Motor neuron (in vitro differentiated cells): ENCODE results near the gene LMO7. TPM values are rescaled to one million over a fixed set of nuclear protein-coding genes. Genes with fewer than 3 reads are reported as not detected.

Experiments
- ATAC-seq, 8 experiments: fragments of 200-7000 bp; cut with Tn5 transposase; replicated peaks in 6 of 8; 2 replicates each; pipeline ENCODE4 v1.8.0; 2021; ENCODE audit warnings: mild to moderate bottlenecking in 8 of 8, moderate library complexity in 8 of 8
- H3K27ac ChIP-seq, 2 donors: fragments of 250-450 bp; sonication (Bioruptor Pico); 2 replicates each; pipeline ENCODE4 v1.9.0; 2021; ENCODE audit warnings: antibody characterized with exemption in 2 of 2, mild to moderate bottlenecking in 2 of 2, moderate library complexity in 1 of 2
- H3K4me1 ChIP-seq, 2 donors: fragments of 250-450 bp; sonication (Bioruptor Pico); replicated peaks in 1 of 2; 2 replicates each; pipeline ENCODE4 v1.6.1; 2021; ENCODE audit warnings: antibody characterized with exemption in 2 of 2, mild to moderate bottlenecking in 2 of 2, moderate library complexity in 1 of 2
- H3K4me3 ChIP-seq, 5 donors: fragments of 250-450 bp; sonication (Bioruptor Pico); 2 replicates each; pipeline ENCODE4 v1.9.0; 2021; ENCODE audit warnings: antibody characterized with exemption in 5 of 5, mild to moderate bottlenecking in 5 of 5, moderate library complexity in 4 of 5
- WGBS, 10 experiments: fragments of 450-650 bp; shearing (Covaris generic); methylation state at CpG; one replicate each; pipeline ENCODE4 v1.0.0; 2022; 5-methylcytosine and 5-hydroxymethylcytosine counted together
- in situ Hi-C, 9 experiments: fragments of 400-800 bp; cut with MboI; loops; one replicate each; pipeline ENCODE4 v1.15.0; 2021; ENCODE audit warnings: low sequenced_read_pairs in 9 of 9, low pct_unique_long_range_greater_than_20kb in 2 of 9; ENCODE audit not compliant: unreplicated experiment in 9 of 9
- total RNA-seq, 8 experiments: library from RNA; unstranded; fragments of 300-600 nt; gene quantifications; 2 replicates each; pipeline versions ENCODE4 v1.2.3 to v1.2.4, GENCODE V29; 2022

LMO7 gene
- total RNA-seq, 8 experiments from 2014 or later = 3.5 to 1,519 (median 32.1) TPM

GRCh38 chr13:75635101-75635827 is 866 bp upstream of the LMO7 start:
- Histone ChIP-seq H3K4me3 (peak overlapping the region in 4 of 5 donors; percentile 31 to 41 (median 40)), H3K27ac (no peak overlapping the region), H3K4me1 (peaks cover 0 to 7% of the 10 kb centered on the region in 2 donors)
- in situ Hi-C loops = no loop called here
- WGBS, 10 experiments = 20 to 94% (median 64%) methylated on average over 1 to 12 of the region's 49 CpGs; no CpG with 5 or more reads in 1 of the 10 experiments
- ATAC-seq = peak in 2 of 8 experiments; percentile 1 to 3

- whole genome bisulfite sequencing, 10 experiments = 0 to 20% (median 3%) methylated on average over 1 to 4 of the region's 58 CpGs; no CpG with 5 or more reads in 6 of the 10 experiments
- in situ Hi-C loops = no loop called here
- Histone ChIP-seq H3K4me3 (peak overlapping the region; percentile 27 to 41 (median 38)), H3K4me1 (peaks cover 0 to 7% of the 10 kb centered on the region in 2 donors), H3K27ac (no peak overlapping the region)
- peak; percentile 39 to 69 (median 60) for ATAC-seq
Measured at GRCh38 chr13:75636436-75637180, 478 bp downstream of the LMO7 start.

- ATAC-seq = peak in 3 of 8 experiments; percentile 11 to 19 (median 13)
- H3K4me1 ChIP-seq = peaks cover 0 to 7% of the 10 kb centered on the region in 2 donors
- H3K27ac ChIP-seq = no peak overlapping the region
- WGBS, 10 experiments = 0 to 37% (median 10%) methylated on average over 4 to 11 of the region's 17 CpGs
- in situ Hi-C loops = no loop called here
- H3K4me3 ChIP-seq = peak overlapping the region in 1 of 5 donors; percentile 41
Measured at GRCh38 chr13:75637181-75637750, 1.1 kb downstream of the LMO7 start.

GRCh38 chr13:75639454-75639853 is 3.3 kb downstream of the LMO7 start:
- Histone ChIP-seq H3K27ac (no peak overlapping the region), H3K4me1 (peaks cover 0 to 7% of the 10 kb centered on the region in 2 donors), H3K4me3 (no peak overlapping the region)
- in situ Hi-C loops = no loop called here
- no peak for ATAC-seq
- WGBS, 10 experiments = 85 to 100% (median 100%) methylated on average over 2 of the region's 2 CpGs; no CpG with 5 or more reads in 2 of the 10 experiments

- Histone ChIP-seq H3K4me1 (peaks cover 0 to 7% of the 10 kb centered on the region in 2 donors), H3K27ac (no peak overlapping the region), H3K4me3 (no peak overlapping the region)
- 67 to 100% (median 86%) methylated on average over 1 to 6 of the region's 6 CpGs; no CpG with 5 or more reads in 1 of the 10 experiments for WGBS, 10 experiments
- no peak for ATAC-seq
- in situ Hi-C loops = no loop called here
Measured at GRCh38 chr13:75641026-75641425, 4.9 kb downstream of the LMO7 start.

- ATAC-seq = no peak
- H3K27ac ChIP-seq = no peak overlapping the region
- 58 to 100% (median 100%) methylated on average over 1 of the region's 1 CpG; no CpG with 5 or more reads in 3 of the 10 experiments for WGBS, 10 experiments
Measured at GRCh38 chr13:75643182-75643581, 7.1 kb downstream of the LMO7 start.

GRCh38 chr13:75643693-75644092 is 7.6 kb downstream of the LMO7 start:
- Histone ChIP-seq H3K27ac (no peak overlapping the region), H3K4me1 (no peaks in the 10 kb centered on the region), H3K4me3 (no peak overlapping the region)
- in situ Hi-C loops = no loop called here
- ATAC-seq = no peak

More at GRCh38 chr13:75643182-75643581, 7.1 kb downstream of the LMO7 start:
- in situ Hi-C loops = no loop called here
- no peaks in the 10 kb centered on the region for H3K4me1 ChIP-seq
- no peak overlapping the region for H3K4me3 ChIP-seq

GRCh38 chr13:75645141-75645540 is 9.0 kb downstream of the LMO7 start:
- no peak for ATAC-seq
- H3K27ac ChIP-seq = no peak overlapping the region
- no peak overlapping the region for H3K4me3 ChIP-seq
- 80 to 100% (median 96%) methylated on average over 1 to 3 of the region's 3 CpGs; no CpG with 5 or more reads in 1 of the 10 experiments for WGBS, 10 experiments
- H3K4me1 ChIP-seq = no peaks in the 10 kb centered on the region
- in situ Hi-C loops = no loop called here

- in situ Hi-C loops = no loop called here
- Histone ChIP-seq H3K4me1 (no peaks in the 10 kb centered on the region), H3K27ac (no peak overlapping the region), H3K4me3 (no peak overlapping the region)
- ATAC-seq = no peak
- 17 to 89% (median 67%) methylated on average over 1 of the region's 1 CpG; no CpG with 5 or more reads in 1 of the 10 experiments for WGBS, 10 experiments
Measured at GRCh38 chr13:75647126-75647784, 11.1 kb downstream of the LMO7 start.

- no peak overlapping the region for H3K4me3 ChIP-seq
- in situ Hi-C loops = no loop called here
- 70 to 100% (median 92%) methylated on average over 1 to 2 of the region's 2 CpGs for WGBS, 10 experiments
- no peak for ATAC-seq
- H3K27ac ChIP-seq = no peak overlapping the region
- no peaks in the 10 kb centered on the region for H3K4me1 ChIP-seq
Measured at GRCh38 chr13:75648446-75648845, 12.3 kb downstream of the LMO7 start.

GRCh38 chr13:75651013-75651412 is 14.9 kb downstream of the LMO7 start:
- peak in 1 of 8 experiments; percentile 62 for ATAC-seq
- WGBS, 10 experiments = 14 to 100% (median 71%) methylated on average over 1 to 2 of the region's 2 CpGs; no CpG with 5 or more reads in 1 of the 10 experiments

GRCh38 chr13:75652726-75653125 is 16.6 kb downstream of the LMO7 start:
- ATAC-seq = no peak
- H3K27ac ChIP-seq = no peak overlapping the region
- in situ Hi-C loops = no loop called here
- no peak overlapping the region for H3K4me3 ChIP-seq
- WGBS, 10 experiments = 58 to 100% (median 88%) methylated on average over 1 to 2 of the region's 2 CpGs
- H3K4me1 ChIP-seq = no peaks in the 10 kb centered on the region

More at GRCh38 chr13:75651013-75651412, 14.9 kb downstream of the LMO7 start:
- no peak overlapping the region for H3K4me3 ChIP-seq
- H3K4me1 ChIP-seq = no peaks in the 10 kb centered on the region
- H3K27ac ChIP-seq = no peak overlapping the region
- in situ Hi-C loops = no loop called here
